HEK293 (cell line): ENCODE data around the gene PRSS16.

ENCODE experiments used
- CTCF ChIA-PET: fragments of 350-600 bp; formaldehyde crosslinking; extraction: SDS; loops from one replicate; lab custom pipeline; 2021; ENCODE audit warnings: antibody characterized with exemption; lab: Yijun Ruan, JAX
- POLR2A ChIA-PET: fragments of 300-600 bp; formaldehyde crosslinking; extraction: SDS; loops from one replicate; lab custom pipeline; 2020; ENCODE audit warnings: antibody characterized with exemption, inconsistent platforms; lab: Yijun Ruan, JAX
- H3K27ac ChIP-seq: fragments of 200-500 bp; sonication (Bioruptor generic); 2 replicates; pipeline ENCODE4 v1.5.1; 2014; ENCODE audit warnings: low read depth, low read length, control low read depth, inconsistent platforms; ENCODE audit errors: extremely low read depth
- H3K36me3 ChIP-seq, 2 experiments: fragments of 200-500 bp in 1 of 2; sonication (Bioruptor generic) in 1 of 2; 1 replicate in 1 of 2; 2 replicates in 1 of 2; pipeline ENCODE4 v1.5.1; 2014 to 2017; ENCODE audit warnings: inconsistent platforms in 2 of 2, low read length in 2 of 2; ENCODE audit not compliant: control insufficient read depth in 2 of 2, insufficient read depth in 1 of 2
- H3K4me1 ChIP-seq: fragments of 200-500 bp; sonication (Bioruptor generic); 2 replicates; pipeline ENCODE4 v1.5.1; 2014; ENCODE audit warnings: mild to moderate bottlenecking, low read length, inconsistent platforms; ENCODE audit not compliant: control insufficient read depth, insufficient read depth
- H3K4me3 ChIP-seq: 2 replicates; pipeline ENCODE4 v1.5.1; 2011; ENCODE audit warnings: low read depth, mild to moderate bottlenecking, control low read depth, low read length, moderate library complexity
- H3K9me3 ChIP-seq: fragments of 200-500 bp; sonication (Bioruptor generic); 2 replicates; pipeline ENCODE4 v1.5.1; 2014; ENCODE audit warnings: low read depth, low read length, inconsistent platforms; ENCODE audit not compliant: control insufficient read depth, insufficient read depth
- EGR2 ChIP-seq: fragments of 450-650 bp; formaldehyde crosslinking; IDR thresholded peaks from 2 replicates; pipeline ENCODE4 v1.5.1; 2016; ENCODE audit warnings: low read depth, missing biosample characterization, missing genetic modification characterization
- ELK4 ChIP-seq: IDR thresholded peaks from 2 replicates; pipeline ENCODE4 v1.6.1; 2011; ENCODE audit warnings: mild to moderate bottlenecking, low read depth, low read length, borderline replicate concordance
- GLI2 ChIP-seq: fragments of 450-650 bp; formaldehyde crosslinking; IDR thresholded peaks from 2 replicates; pipeline ENCODE4; 2017; ENCODE audit warnings: missing biosample characterization, missing genetic modification characterization, low read depth, borderline replicate concordance
- INSM2 ChIP-seq: fragments of 450-650 bp; formaldehyde crosslinking; IDR thresholded peaks from 2 replicates; pipeline ENCODE4 v1.5.1; 2016; ENCODE audit warnings: missing biosample characterization, missing genetic modification characterization
- KLF1 ChIP-seq: fragments of 450-650 bp; formaldehyde crosslinking; IDR thresholded peaks from 2 replicates; pipeline ENCODE4 v1.5.1; 2016; ENCODE audit warnings: missing biosample characterization, missing genetic modification characterization
- KLF17 ChIP-seq: fragments of 450-650 bp; formaldehyde crosslinking; IDR thresholded peaks from 2 replicates; pipeline ENCODE4 v1.5.1; 2016; ENCODE audit warnings: missing biosample characterization, missing genetic modification characterization
- MEIS1 ChIP-seq: sonication (generic); formaldehyde crosslinking; IDR thresholded peaks from 2 replicates; pipeline ENCODE4 v1.8.1; 2022; ENCODE audit warnings: missing genetic modification reagents, mild to moderate bottlenecking, borderline replicate concordance
- SP7 ChIP-seq: fragments of 450-650 bp; formaldehyde crosslinking; IDR thresholded peaks from 2 replicates; pipeline ENCODE4 v1.5.1; 2016; ENCODE audit warnings: missing biosample characterization, missing genetic modification characterization
- TCF7L2 ChIP-seq: IDR thresholded peaks from 2 replicates; pipeline ENCODE4 v1.6.1; 2011; ENCODE audit warnings: low read depth, mild to moderate bottlenecking, inconsistent platforms, low read length, moderate library complexity, borderline replicate concordance
- ZBTB10 ChIP-seq: fragments of 450-650 bp; formaldehyde crosslinking; IDR thresholded peaks from 2 replicates; pipeline ENCODE4 v1.5.1; 2016; ENCODE audit warnings: missing biosample characterization, missing genetic modification characterization
- ZBTB11 ChIP-seq: fragments of 450-650 bp; formaldehyde crosslinking; conservative IDR thresholded peaks from 2 replicates; pipeline ENCODE4 v1.5.1; 2016; ENCODE audit warnings: low read depth, missing biosample characterization, missing genetic modification characterization
- ZFP37 ChIP-seq: fragments of 450-650 bp; formaldehyde crosslinking; IDR thresholded peaks from 2 replicates; pipeline ENCODE4 v1.5.1; 2016; ENCODE audit warnings: missing biosample characterization, missing genetic modification characterization
- ZNF133 ChIP-seq: fragments of 450-650 bp; formaldehyde crosslinking; IDR thresholded peaks from 2 replicates; pipeline ENCODE4 v1.5.1; 2016; ENCODE audit warnings: missing biosample characterization, missing genetic modification characterization
- ZNF221 ChIP-seq: fragments of 450-650 bp; formaldehyde crosslinking; IDR thresholded peaks from 2 replicates; pipeline ENCODE4 v1.5.1; 2017; ENCODE audit warnings: missing biosample characterization, missing genetic modification characterization, borderline replicate concordance
- ZNF501 ChIP-seq: fragments of 450-650 bp; formaldehyde crosslinking; IDR thresholded peaks from 2 replicates; pipeline ENCODE4 v1.5.1; 2016; ENCODE audit warnings: missing biosample characterization, missing genetic modification characterization
- ZNF510 ChIP-seq: fragments of 450-650 bp; formaldehyde crosslinking; IDR thresholded peaks from 2 replicates; pipeline ENCODE4 v1.5.1; 2018; ENCODE audit warnings: mild to moderate bottlenecking, missing genetic modification characterization, missing biosample characterization; ENCODE audit not compliant: insufficient replicate concordance
- ZNF571 ChIP-seq: fragments of 450-650 bp; formaldehyde crosslinking; IDR thresholded peaks from 2 replicates; pipeline ENCODE4 v1.5.0; 2017; ENCODE audit warnings: missing biosample characterization, missing genetic modification characterization
- ZNF610 ChIP-seq: fragments of 450-650 bp; formaldehyde crosslinking; IDR thresholded peaks from 2 replicates; pipeline ENCODE4 v1.5.1; 2016; ENCODE audit warnings: missing biosample characterization, missing genetic modification characterization, borderline replicate concordance
- ZNF626 ChIP-seq: fragments of 450-650 bp; sonication (Bioruptor Pico); formaldehyde crosslinking; IDR thresholded peaks from 2 replicates; pipeline ENCODE4 v1.5.1; 2018; ENCODE audit warnings: missing biosample characterization, missing genetic modification characterization, inconsistent platforms
- ZNF660 ChIP-seq: fragments of 450-650 bp; IDR thresholded peaks from 2 replicates; pipeline ENCODE4 v1.5.1; 2018; ENCODE audit warnings: missing biosample characterization, mild to moderate bottlenecking, missing genetic modification characterization
- ZNF670 ChIP-seq: fragments of 450-650 bp; formaldehyde crosslinking; IDR thresholded peaks from 2 replicates; pipeline ENCODE4 v1.5.1; 2016; ENCODE audit warnings: missing biosample characterization, missing genetic modification characterization, low read depth
- ZNF830 ChIP-seq: fragments of 450-650 bp; IDR thresholded peaks from 2 replicates; pipeline ENCODE4 v1.5.0; 2018; ENCODE audit warnings: missing biosample characterization, missing genetic modification characterization, low read depth, mild to moderate bottlenecking, moderate library complexity
- ZNF843 ChIP-seq: fragments of 450-650 bp; formaldehyde crosslinking; IDR thresholded peaks from 2 replicates; pipeline ENCODE4 v1.5.1; 2016; ENCODE audit warnings: missing biosample characterization, missing genetic modification characterization
- ZSCAN5A ChIP-seq: fragments of 450-650 bp; formaldehyde crosslinking; IDR thresholded peaks from 2 replicates; pipeline ENCODE4 v1.5.1; 2016; ENCODE audit warnings: missing biosample characterization, missing genetic modification characterization

PRSS16 gene

DNA sequence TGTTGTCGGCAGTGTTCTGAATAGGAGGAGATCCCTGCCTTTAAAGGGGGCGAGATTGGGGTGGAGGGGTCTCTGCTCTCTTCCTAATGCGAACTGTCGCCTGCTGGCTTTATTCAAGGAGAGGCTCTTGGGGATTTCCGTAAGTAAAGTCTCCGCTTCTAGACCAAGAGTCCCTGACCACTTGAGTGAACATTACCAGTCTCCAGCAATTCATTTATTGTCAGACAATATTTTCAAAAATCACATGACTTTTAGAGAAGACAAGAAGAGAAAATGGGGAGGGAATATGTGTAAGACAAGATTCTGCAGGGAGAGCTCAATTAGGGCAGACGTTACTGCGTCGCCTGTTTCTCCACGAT, 43.3 kb downstream of the PRSS16 start (continued):
- no peak for TF ChIP-seq ZNF133

DNA sequence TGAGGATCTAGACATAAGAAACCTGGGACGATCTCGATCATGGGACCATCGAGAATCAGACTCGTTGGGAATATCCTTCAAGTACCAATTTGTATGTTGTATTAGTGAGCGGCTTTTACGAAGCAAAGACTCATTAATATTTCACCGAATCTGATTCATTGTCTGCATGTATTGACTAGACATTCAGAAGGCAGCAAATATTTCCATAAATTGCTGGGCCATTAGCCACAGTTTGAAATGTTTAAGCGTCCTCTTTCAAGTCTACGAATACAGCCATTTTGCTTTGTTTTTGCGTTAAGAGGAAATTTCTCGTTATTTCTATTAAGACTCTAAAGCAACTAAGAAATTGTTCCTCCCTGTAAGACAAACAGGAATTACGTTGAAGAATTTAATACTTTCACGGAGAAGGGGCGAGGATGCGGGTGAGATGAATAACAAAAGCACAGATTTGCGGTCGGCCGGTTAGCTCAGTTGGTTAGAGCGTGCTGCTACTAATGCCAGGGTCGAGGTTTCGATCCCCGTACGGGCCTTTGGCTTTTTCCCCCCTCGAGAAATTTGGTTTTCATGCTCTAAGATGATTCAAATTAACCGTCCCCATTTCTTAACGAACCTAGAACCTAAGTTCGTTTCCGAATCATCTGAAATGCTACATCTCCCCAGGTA, 46.1 kb downstream of the PRSS16 start:
- Histone ChIP-seq H3K4me3 (peak overlapping the region; percentile 6), H3K27ac (no peak overlapping the region), H3K36me3 (no peaks in the 10 kb centered on the region), H3K4me1 (peaks cover 3% of the 10 kb centered on the region; the same call in 1 of the 2 replicates), H3K9me3 (no peaks in the 10 kb centered on the region)
- POLR2A ChIA-PET = interaction anchor here (0.6 to 1.4 kb wide), 2 partner anchors 42 to 393 kb away, joined by 4 to 13 read pairs; no protein-coding TSS in a partner anchor
- CTCF ChIA-PET = interaction anchor here (0.7 kb wide), 1 partner anchor 33 kb away, joined by 3 read pairs; no protein-coding TSS in a partner anchor
- TF ChIP-seq ZFP37 (tag by site-specific recombination) = no peak
- TF ChIP-seq ZNF830 (tag by site-specific recombination) = no peak
- TF ChIP-seq ZNF221 (tag by site-specific recombination) = no peak
- no peak for TF ChIP-seq ZSCAN5A
- TF ChIP-seq KLF1 (tag by site-specific recombination) = no peak
- peak; percentile 88; the same call in 1 of the 2 replicates for TF ChIP-seq ZNF660 (tag by site-specific recombination)
- TF ChIP-seq SP7 (tag by site-specific recombination) = peak; percentile 57; the same call in 1 of the 2 replicates
- TF ChIP-seq GLI2 (tag by site-specific recombination) = no peak
- no peak for TF ChIP-seq ZNF670 (tag by site-specific recombination)
- TF ChIP-seq TCF7L2 = no peak
- TF ChIP-seq KLF17 (tag by site-specific recombination) = no peak
- no peak for TF ChIP-seq ZNF510 (tag by site-specific recombination)
- TF ChIP-seq EGR2 = no peak
- TF ChIP-seq ZBTB11 (tag by site-specific recombination) = no peak
- TF ChIP-seq MEIS1 = no peak
- TF ChIP-seq ZNF843 (tag by site-specific recombination) = no peak
- TF ChIP-seq ZNF571 (tag by site-specific recombination) = no peak
- no peak for TF ChIP-seq ZNF626 (tag by site-specific recombination)
- peak; percentile 63 for TF ChIP-seq INSM2
- TF ChIP-seq ELK4 = no peak
- peak; percentile 51; the same call in 1 of the 2 replicates for TF ChIP-seq ZNF501
- no peak for TF ChIP-seq ZBTB10
- TF ChIP-seq ZNF610 (tag by site-specific recombination) = 0 out of 2 replicates have a peak, but pooled peaks have one; percentile 18
